ENCODE measurements around the gene GCSH. TPM values are rescaled to one million over a fixed set of nuclear protein-coding genes. Genes with fewer than 3 reads are reported as not detected.

Gene GCSH
- total RNA-seq, result 10 to 100 TPM; 48.8 to 82.1 (median 60.7) TPM

GRCh38 chr16:81095953-81096714, at the start of gene GCSH:
Gene GCSH, minus strand, starts transcription at chr16:81096395. Its CDS starts 117 bp downstream, at chr16:81096278.
- Histone ChIP-seq H3K9me3 (no peaks in the 10 kb centered on the region), H3K4me1 (peaks cover 23 to 29% of the 10 kb centered on the region in 2 donors), H3K27ac (peak within 1 kb of the TSS; percentile 76 to 87 (median 87)), H3K36me3 (no peaks in the 10 kb centered on the region), H3K27me3 (no peaks in the 10 kb centered on the region), H3K4me3 (replicated peaks in 1 of 3) (peak within 1 kb of the TSS; percentile 37 to 62 (median 61))
- WGBS, 2 donors, result 0 to 1% methylated on average over 10 to 37 of the region's 83 CpGs
- peak in 1 of 2 donors; percentile 76 for TF ChIP-seq POLR2A (IDR thresholded peaks at IDR 0.05)
- TF ChIP-seq, protein P1, sequence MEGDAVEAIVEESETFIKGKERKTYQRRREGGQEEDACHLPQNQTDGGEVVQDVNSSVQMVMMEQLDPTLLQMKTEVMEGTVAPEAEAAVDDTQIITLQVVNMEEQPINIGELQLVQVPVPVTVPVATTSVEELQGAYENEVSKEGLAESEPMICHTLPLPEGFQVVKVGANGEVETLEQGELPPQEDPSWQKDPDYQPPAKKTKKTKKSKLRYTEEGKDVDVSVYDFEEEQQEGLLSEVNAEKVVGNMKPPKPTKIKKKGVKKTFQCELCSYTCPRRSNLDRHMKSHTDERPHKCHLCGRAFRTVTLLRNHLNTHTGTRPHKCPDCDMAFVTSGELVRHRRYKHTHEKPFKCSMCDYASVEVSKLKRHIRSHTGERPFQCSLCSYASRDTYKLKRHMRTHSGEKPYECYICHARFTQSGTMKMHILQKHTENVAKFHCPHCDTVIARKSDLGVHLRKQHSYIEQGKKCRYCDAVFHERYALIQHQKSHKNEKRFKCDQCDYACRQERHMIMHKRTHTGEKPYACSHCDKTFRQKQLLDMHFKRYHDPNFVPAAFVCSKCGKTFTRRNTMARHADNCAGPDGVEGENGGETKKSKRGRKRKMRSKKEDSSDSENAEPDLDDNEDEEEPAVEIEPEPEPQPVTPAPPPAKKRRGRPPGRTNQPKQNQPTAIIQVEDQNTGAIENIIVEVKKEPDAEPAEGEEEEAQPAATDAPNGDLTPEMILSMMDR (IDR thresholded peaks at IDR 0.05), result no peak
- intact Hi-C loops (cut with DNase I), result loop anchor here (2.0 to 10.0 kb wide), 2 partner anchors 19 to 219 kb away; partner anchors contain the start of genes C16orf46 and GAN
- peak; percentile 100 for DNase-seq

- Histone ChIP-seq H3K9me3 (no peaks in the 10 kb centered on the region), H3K4me3 (replicated peaks in 1 of 3) (no peak overlapping the region), H3K36me3 (no peaks in the 10 kb centered on the region), H3K27me3 (no peaks in the 10 kb centered on the region), H3K27ac (no peak overlapping the region), H3K4me1 (no peaks in the 10 kb centered on the region)
- 75 to 82% methylated on average over 4 of the region's 4 CpGs for WGBS, 2 donors
- TF ChIP-seq, protein P1 (IDR thresholded peaks at IDR 0.05), result no peak
- TF ChIP-seq POLR2A (IDR thresholded peaks at IDR 0.05), result no peak
- no peak for DNase-seq
- intact Hi-C loops (cut with DNase I), result no loop called here
These were observed 47.8 kb upstream of the GCSH start for GRCh38 chr16:81143921-81144471.

DNA sequence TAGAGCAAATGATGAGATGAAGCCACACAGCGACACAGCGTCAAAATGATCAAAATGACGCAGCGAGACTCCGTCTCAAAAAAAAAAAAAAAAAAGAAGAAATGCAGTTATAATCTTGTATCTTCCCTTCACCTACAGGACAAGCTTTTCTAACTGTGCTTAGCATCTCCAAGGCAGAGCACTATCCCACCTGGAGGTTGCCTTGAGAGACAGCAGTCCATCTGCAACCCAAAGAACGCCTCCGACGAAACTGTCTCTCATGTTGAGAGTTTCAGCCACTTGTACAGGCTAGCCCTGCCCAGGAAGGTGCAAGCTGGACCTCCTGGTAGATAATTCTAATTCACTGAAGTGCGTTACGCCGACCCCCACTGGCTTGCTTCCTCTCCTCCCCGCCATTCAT, 46.7 kb upstream of the GCSH start:
- Histone ChIP-seq H3K27me3 (no peaks in the 10 kb centered on the region), H3K4me1 (no peaks in the 10 kb centered on the region), H3K36me3 (no peaks in the 10 kb centered on the region), H3K27ac (no peak overlapping the region), H3K4me3 (replicated peaks in 1 of 3) (no peak overlapping the region), H3K9me3 (no peaks in the 10 kb centered on the region)
- intact Hi-C loops (cut with DNase I), result no loop called here
- TF ChIP-seq, protein P1 (IDR thresholded peaks at IDR 0.05), result no peak
- no peak for TF ChIP-seq POLR2A (IDR thresholded peaks at IDR 0.05)
- DNase-seq, result no peak
- WGBS, 2 donors, result 77 to 83% methylated on average over 12 of the region's 12 CpGs

DNA sequence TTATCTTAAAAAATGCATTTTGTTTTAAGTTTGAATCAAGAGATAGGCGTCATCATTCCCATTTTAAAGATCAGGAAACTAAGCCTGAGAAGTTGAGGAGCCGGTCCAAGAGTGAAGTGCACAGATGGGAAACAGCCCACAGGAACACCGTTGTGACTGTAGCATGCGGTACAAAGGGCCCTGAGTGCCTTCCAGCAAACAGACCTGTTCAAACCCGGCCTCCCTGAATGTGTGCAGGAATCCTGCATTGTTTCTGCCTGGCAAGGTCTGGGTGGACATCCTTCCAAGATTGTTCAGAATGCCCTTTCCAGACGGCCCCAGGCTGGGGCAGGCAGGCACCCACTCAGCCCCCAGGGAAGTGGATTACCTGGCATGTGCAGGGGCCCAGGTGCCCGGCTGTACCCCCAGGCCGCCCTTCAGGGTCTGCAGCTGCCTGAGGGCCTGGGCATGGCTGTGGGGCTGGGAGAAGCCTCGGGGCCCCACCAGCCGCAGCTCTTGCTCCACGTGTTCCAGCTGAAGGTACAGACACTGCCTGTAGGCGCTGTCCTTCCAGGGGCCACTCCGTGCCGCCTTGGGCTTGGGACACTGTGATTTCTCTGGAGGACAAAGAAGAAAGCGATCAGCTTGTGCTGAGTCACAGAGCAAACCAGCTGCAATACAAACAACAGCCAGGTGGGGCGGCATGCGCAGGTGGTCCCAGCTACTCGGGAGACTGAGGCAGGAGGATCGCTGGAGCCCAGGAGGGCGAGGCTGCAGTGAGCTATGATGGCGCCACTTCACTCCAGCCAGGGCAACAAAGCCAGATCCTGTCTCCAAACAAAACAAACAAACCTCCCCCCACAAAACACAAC, 45.0 kb upstream of the GCSH start:
- no peak overlapping the region for H3K27ac ChIP-seq
- H3K36me3 ChIP-seq, result no peaks in the 10 kb centered on the region
- H3K4me3 ChIP-seq (replicated peaks in 1 of 3), result no peak overlapping the region
- 87% methylated on average over 20 to 21 of the region's 21 CpGs for WGBS, 2 donors
- intact Hi-C loops (cut with DNase I), result no loop called here
- H3K27me3 ChIP-seq, result no peaks in the 10 kb centered on the region
- no peaks in the 10 kb centered on the region for H3K9me3 ChIP-seq
- no peak for DNase-seq
- H3K4me1 ChIP-seq, result no peaks in the 10 kb centered on the region
- TF ChIP-seq, protein P1 (IDR thresholded peaks at IDR 0.05), result no peak
- TF ChIP-seq POLR2A (IDR thresholded peaks at IDR 0.05), result no peak
